ENCODE data around the gene VTI1A. TPM values are rescaled to one million over a fixed set of nuclear protein-coding genes. Genes with fewer than 3 reads are reported as not detected.

The VTI1A gene
- total RNA-seq, 1 experiment from 2014 or later: 22.0 TPM

- H3K9me3 ChIP-seq (ENCODE audit: control insufficient read depth, low read depth, low read length): no peaks in the 10 kb centered on the region
- H2BK120ac ChIP-seq (ENCODE audit: low read depth, low read length, poor library complexity, severe bottlenecking): no peak overlapping the region
- H3K23ac ChIP-seq (ENCODE audit: insufficient read length, low read depth, low read length): no peak overlapping the region
- no peak overlapping the region for H3K27ac ChIP-seq (ENCODE audit: insufficient read length, low read depth, low read length)
- H2BK5ac ChIP-seq (ENCODE audit: insufficient read length, low read length): no peak overlapping the region
- no peaks in the 10 kb centered on the region; a peak in 1 of 7 replicates for H3K36me3 Mint-ChIP-seq (ENCODE audit: insufficient read depth in 1 of 3, low read depth in 3 of 3)
- H3K56ac ChIP-seq (ENCODE audit: insufficient read length, low read depth, low read length): no peak overlapping the region
- no peak overlapping the region for H2AFZ ChIP-seq (ENCODE audit: low read length)
- TF ChIP-seq, protein P1, sequence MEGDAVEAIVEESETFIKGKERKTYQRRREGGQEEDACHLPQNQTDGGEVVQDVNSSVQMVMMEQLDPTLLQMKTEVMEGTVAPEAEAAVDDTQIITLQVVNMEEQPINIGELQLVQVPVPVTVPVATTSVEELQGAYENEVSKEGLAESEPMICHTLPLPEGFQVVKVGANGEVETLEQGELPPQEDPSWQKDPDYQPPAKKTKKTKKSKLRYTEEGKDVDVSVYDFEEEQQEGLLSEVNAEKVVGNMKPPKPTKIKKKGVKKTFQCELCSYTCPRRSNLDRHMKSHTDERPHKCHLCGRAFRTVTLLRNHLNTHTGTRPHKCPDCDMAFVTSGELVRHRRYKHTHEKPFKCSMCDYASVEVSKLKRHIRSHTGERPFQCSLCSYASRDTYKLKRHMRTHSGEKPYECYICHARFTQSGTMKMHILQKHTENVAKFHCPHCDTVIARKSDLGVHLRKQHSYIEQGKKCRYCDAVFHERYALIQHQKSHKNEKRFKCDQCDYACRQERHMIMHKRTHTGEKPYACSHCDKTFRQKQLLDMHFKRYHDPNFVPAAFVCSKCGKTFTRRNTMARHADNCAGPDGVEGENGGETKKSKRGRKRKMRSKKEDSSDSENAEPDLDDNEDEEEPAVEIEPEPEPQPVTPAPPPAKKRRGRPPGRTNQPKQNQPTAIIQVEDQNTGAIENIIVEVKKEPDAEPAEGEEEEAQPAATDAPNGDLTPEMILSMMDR (conservative IDR thresholded peaks at IDR 0.05): no peak
- no peaks in the 10 kb centered on the region for H3K23me2 ChIP-seq (ENCODE audit: insufficient read length, low read depth, low read length, poor library complexity, severe bottlenecking)
- no peak overlapping the region for H2BK12ac ChIP-seq (ENCODE audit: insufficient read length, low read depth, low read length)
- H3K4me1 ChIP-seq (ENCODE audit: insufficient read depth, low read length): peaks cover 6% of the 10 kb centered on the region; the same call in 1 of the 2 replicates
- H4K5ac ChIP-seq (ENCODE audit: insufficient read length, low read depth, low read length): no peak overlapping the region
- no peak overlapping the region for H3K27ac Mint-ChIP-seq
- peaks cover 34% of the 10 kb centered on the region in 2 experiments for H3K4me1 Mint-ChIP-seq
- H3K4ac ChIP-seq (ENCODE audit: low read depth, low read length): no peak overlapping the region
- no peak overlapping the region for H2BK20ac ChIP-seq (ENCODE audit: low read depth, low read length, poor library complexity, severe bottlenecking)
- H3K9me3 Mint-ChIP-seq: no peaks in the 10 kb centered on the region
- no peaks in the 10 kb centered on the region for H3K79me2 ChIP-seq (ENCODE audit: insufficient read depth, low read length)
- WGBS (ENCODE audit: extremely low coverage, insufficient read length, low lambda C conversion rate): no CpG with 5 or more reads among the region's 7 CpGs
- H3K9ac ChIP-seq (ENCODE audit: extremely low read depth, insufficient read length, low read length): no peak overlapping the region
- H4K8ac ChIP-seq (replicated peaks; ENCODE audit: insufficient read length, low read depth, low read length): no peak overlapping the region
- no peaks in the 10 kb centered on the region; the same call in 1 of the 2 replicates for H3K27me3 Mint-ChIP-seq (ENCODE audit: low read depth)
- DNase-seq: no peak
- H3K4me3 Mint-ChIP-seq: no peak overlapping the region
- H3K4me2 ChIP-seq (ENCODE audit: insufficient read depth, insufficient read length, low read length): no peak overlapping the region
- no peak overlapping the region for H2BK15ac ChIP-seq (ENCODE audit: low read depth, low read length)
- no peak overlapping the region for H3K14ac ChIP-seq (ENCODE audit: insufficient read depth, low read length)
- H3K27me3 ChIP-seq (ENCODE audit: insufficient read depth, low read length): no peaks in the 10 kb centered on the region
- no peak overlapping the region for H3T11ph ChIP-seq (ENCODE audit: low read length)
- H4K91ac ChIP-seq (ENCODE audit: insufficient read length, low read depth, low read length): no peak overlapping the region
- H4K20me1 ChIP-seq (ENCODE audit: control insufficient read depth, insufficient read depth, insufficient read length): no peaks in the 10 kb centered on the region
- no peak overlapping the region for H2AK5ac ChIP-seq (ENCODE audit: insufficient read length, low read length)
- no peaks in the 10 kb centered on the region for H3K79me1 ChIP-seq (ENCODE audit: insufficient read depth, low read depth, low read length, poor library complexity, severe bottlenecking)
- H3K18ac ChIP-seq (ENCODE audit: insufficient read length, low read depth, low read length): no peak overlapping the region
Observed at GRCh38 chr10:112826018-112826697, 379.1 kb downstream of the VTI1A start.

Data from H9 (cell line).